LNCAP (cell line): Measurements from ENCODE around the gene COL23A1.

Experiments
- TF ChIP-seq, protein P1 (sequence below): fragments of 450-650 bp; IDR thresholded peaks from 2 replicates; pipeline ENCODE4 v1.5.1; 2017; ENCODE audit warnings: mild to moderate bottlenecking

The COL23A1 gene

DNA sequence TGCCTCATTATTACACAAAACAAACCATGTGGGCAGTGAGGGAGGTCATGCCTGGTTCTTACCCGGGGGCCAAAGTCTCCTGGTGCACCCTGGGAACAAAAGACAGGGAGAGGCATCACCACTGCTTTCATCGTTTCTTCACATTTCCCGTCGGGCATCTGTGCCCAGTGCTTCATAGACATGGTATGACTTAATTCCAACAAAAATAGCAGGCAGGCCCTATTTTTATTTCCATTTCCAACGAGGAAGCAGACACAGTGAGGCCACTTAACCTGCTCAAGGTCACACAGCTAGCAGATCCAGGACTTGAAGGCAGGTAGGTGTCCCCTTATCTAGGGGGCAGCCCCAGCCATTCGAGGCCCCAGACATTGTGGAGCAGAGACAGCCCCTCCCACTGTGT is 322.9 kb downstream of the COL23A1 start:
- TF ChIP-seq, protein P1, sequence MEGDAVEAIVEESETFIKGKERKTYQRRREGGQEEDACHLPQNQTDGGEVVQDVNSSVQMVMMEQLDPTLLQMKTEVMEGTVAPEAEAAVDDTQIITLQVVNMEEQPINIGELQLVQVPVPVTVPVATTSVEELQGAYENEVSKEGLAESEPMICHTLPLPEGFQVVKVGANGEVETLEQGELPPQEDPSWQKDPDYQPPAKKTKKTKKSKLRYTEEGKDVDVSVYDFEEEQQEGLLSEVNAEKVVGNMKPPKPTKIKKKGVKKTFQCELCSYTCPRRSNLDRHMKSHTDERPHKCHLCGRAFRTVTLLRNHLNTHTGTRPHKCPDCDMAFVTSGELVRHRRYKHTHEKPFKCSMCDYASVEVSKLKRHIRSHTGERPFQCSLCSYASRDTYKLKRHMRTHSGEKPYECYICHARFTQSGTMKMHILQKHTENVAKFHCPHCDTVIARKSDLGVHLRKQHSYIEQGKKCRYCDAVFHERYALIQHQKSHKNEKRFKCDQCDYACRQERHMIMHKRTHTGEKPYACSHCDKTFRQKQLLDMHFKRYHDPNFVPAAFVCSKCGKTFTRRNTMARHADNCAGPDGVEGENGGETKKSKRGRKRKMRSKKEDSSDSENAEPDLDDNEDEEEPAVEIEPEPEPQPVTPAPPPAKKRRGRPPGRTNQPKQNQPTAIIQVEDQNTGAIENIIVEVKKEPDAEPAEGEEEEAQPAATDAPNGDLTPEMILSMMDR, result no peak

DNA sequence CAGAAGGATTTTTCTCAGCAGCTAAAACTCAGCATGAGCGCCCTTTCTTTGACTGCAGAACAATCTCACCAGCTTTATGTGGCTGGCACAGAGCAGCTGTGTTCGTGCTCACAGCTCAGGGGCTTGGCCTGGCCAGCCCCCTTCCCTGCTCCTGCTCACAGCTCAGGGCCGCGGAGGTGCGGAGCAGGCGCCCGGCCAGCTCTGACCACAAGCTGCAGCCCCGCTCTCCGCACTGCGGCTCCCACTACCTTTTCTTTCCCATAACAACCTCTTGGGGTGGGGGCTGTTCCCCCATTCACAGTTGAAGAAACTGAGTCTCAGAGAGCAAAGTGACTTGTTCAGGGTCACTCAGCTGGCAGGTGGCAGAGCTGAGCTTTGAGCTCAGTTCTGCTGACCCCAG is 323.6 kb downstream of the COL23A1 start:
- TF ChIP-seq, protein P1, result no peak

DNA sequence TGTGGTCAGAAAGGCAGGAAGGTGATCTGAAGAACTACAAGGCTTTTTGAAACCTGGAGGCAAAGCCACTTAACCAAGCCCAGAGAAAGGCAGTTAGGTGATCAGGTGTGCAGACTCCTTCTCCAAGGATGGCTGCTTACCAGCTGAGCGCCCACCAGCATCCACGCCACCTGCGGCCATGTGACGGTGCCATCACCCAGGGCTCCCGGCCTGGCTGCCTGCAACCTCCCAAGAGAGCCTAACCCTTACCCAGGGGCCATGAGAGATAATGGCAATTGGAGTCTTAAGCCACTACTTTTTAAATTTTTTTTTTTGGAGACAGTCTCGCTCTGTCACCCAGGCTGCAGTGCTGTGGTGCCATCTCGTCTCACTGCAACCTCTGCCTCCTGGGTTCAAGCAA is 324.4 kb downstream of the COL23A1 start:
- TF ChIP-seq, protein P1, result no peak

DNA sequence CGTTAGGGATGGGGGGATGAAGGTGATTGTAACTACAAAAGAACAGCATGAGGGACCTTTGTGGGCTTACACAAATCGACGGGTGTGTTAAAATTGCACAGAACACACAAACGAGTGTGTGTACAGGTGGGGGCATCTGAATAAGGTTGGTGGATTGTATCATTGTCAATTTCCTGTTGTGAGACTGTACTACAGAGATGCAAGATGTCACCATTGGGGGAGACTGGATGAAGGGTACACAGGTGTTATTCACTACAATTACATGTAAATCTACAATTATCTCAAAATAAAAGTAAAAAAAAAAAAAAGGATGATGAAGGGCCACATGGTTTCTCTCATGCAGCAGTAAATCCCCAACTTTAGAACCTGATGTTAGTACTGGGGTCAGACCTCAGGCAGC is 326.1 kb downstream of the COL23A1 start:
- TF ChIP-seq, protein P1, result no peak

DNA sequence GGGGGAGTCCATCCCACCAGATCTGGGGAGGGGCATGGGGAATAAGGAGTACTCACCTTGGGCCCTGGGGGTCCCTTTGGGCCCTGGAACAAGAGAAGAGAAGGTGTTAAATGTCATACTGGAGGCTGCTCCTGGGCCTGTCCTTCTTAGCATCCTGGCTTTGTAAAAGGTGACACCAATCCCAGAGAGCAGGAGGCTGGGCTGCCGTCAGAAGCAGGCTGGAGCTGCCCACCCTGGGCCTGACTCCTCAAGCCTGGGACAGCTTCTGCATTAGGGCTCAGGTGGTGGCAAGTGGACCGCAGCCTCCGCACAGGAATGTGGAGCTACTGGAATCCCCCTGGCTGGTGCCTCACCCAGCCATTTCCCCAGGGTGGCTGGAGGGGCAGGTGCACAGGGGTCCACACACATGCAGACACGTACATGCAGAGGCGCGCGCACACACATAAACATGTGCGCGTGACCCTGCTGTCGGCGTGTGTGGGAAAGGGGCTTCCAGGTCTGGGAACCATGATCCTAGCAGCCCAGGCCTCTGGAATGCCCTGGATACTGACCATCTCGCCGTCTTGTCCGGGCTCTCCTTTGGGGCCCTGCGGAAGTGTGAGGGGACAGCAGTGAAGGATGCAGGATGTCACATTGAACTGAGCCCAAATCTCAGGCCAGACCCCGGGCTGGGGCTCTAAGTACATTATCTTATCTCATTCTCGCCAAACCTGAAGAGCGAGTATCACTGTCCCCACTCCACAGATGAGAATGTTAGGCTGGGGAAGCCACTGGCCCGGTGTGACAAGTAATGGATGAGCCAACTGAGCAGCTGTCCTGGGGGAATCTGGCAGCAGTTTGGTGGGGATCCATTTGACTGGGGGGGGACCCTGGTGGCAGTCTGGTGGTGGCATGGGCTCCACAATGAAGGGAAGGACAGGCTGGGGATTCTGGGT is 328.3 kb downstream of the COL23A1 start:
- TF ChIP-seq, protein P1, result no peak

DNA sequence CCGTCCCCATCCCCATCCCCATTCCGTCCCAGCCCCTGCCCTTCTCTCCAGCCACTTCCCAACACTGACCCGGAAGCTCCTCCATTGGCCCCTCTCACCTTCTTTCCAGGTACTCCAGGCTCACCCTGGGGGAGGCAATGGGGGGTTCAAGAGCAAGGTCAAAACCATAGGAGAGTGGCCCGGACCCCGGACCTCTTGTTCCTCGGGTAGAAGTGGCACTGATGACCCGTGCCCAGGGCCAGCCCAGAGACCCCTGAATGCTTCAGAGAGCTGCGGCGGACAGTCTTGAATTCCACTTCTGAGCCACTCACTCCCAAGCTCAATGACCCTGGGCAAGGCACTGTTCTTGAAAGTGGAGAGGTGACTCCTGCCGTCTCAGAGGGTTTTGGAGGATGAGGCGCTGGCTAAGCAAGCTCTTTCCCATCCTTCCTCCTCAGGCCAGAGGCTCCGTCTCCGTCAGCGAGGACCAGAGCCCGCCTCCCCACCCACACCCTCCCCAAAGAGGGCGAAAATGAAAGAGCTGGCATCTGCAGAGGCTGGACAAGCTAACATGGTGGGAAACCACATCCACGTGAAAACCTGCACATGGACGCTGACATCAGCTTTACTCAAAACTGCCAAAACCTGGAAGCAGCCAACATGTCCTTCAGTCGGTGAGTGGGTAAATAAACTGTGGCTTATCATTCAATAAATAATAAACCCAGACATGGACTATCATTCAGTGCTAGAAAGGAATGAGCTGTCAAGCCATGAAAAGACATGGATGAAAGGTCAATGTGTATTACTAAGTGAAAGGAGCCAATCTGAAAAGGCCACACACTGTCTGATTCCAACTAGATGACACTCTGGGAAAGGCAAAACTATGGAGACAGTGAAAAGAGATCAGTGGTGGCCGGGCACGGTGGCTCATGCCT is 330.3 kb downstream of the COL23A1 start:
- TF ChIP-seq, protein P1, result no peak

DNA sequence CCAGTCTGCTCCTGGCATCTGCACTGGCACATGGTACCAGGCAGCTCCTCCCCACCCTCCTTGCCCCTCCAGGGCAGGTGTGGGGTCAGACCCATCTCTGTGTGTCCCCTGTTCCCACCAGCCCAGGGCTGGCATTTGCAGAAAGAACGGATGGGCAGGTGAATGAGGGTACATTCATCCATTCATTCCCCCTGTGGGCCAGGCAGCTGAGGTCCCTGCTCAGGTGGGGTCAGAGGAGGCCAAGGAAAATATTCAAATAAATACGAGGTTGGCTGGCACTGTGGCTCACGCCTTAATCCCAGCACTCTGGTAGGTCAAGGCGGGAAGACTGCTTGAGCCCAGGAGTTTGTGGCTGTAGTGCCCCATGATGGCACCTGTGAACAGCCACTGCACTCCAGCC is 332.5 kb downstream of the COL23A1 start:
- TF ChIP-seq, protein P1, result no peak
